Fibroblast of lung (primary cell): ENCODE results near the gene ZNF813. TPM values are rescaled to one million over a fixed set of nuclear protein-coding genes. Genes with fewer than 3 reads are reported as not detected.
A peak's percentile ranks its signal among the peaks of the same experiment; 100 is the strongest.
"Not testable (repeated sequence)": the region's sequence is repeated elsewhere in the genome, so short reads cannot be mapped to it uniquely, and the experiment has no call there.

Experiments
- DNase-seq, 2 donors: peaks; one replicate each; pipeline versions ENCODE4 v3.0.0 to v3.0.0-alpha.2; 2010; ENCODE audit warnings: low read depth in 2 of 2
- H2AFZ ChIP-seq: 2 replicates; pipeline ENCODE4 v1.5.1; 2012; ENCODE audit warnings: low read length, control low read depth, inconsistent platforms
- H3K27ac ChIP-seq: 2 replicates; pipeline ENCODE4 v1.5.1; 2011; ENCODE audit warnings: low read length, control low read depth; ENCODE audit not compliant: insufficient read depth
- H3K27me3 ChIP-seq: 2 replicates; pipeline ENCODE4 v1.5.1; 2011; ENCODE audit warnings: mild to moderate bottlenecking, low read length; ENCODE audit not compliant: control insufficient read depth, insufficient read depth
- H3K36me3 ChIP-seq: 2 replicates; pipeline ENCODE4 v1.5.1; 2011; ENCODE audit warnings: low read length; ENCODE audit not compliant: control insufficient read depth, insufficient read depth
- H3K4me1 ChIP-seq: 2 replicates; pipeline ENCODE4 v1.5.1; 2011; ENCODE audit warnings: low read length; ENCODE audit not compliant: control insufficient read depth, insufficient read depth; ENCODE audit errors: extremely low read depth
- H3K4me2 ChIP-seq: 2 replicates; pipeline ENCODE4 v1.5.1; 2011; ENCODE audit warnings: low read length, control low read depth; ENCODE audit not compliant: insufficient read depth; ENCODE audit errors: extremely low read depth
- H3K4me3 ChIP-seq, 4 experiments: fragments of 200-600 bp in 1 of 4; sonication (generic) in 1 of 4; replicated peaks in 1 of 4; 2 replicates each; pipeline ENCODE4 v1.5.1; 2011 to 2016; ENCODE audit warnings: low read length in 4 of 4, low read depth in 3 of 4, mild to moderate bottlenecking in 3 of 4, control low read depth in 2 of 4, inconsistent platforms in 1 of 4, mixed read lengths in 1 of 4; ENCODE audit not compliant: insufficient read depth in 1 of 4; ENCODE audit errors: control extremely low read depth in 1 of 4
- H3K79me2 ChIP-seq: 2 replicates; pipeline ENCODE4 v1.5.1; 2012; ENCODE audit warnings: mild to moderate bottlenecking, low read length, inconsistent platforms; ENCODE audit not compliant: control insufficient read depth, insufficient read depth
- H3K9ac ChIP-seq: 2 replicates; pipeline ENCODE4 v1.5.1; 2011; ENCODE audit warnings: mild to moderate bottlenecking, low read length, control low read depth; ENCODE audit not compliant: insufficient read depth
- H3K9me3 ChIP-seq: 2 replicates; pipeline ENCODE4 v1.5.1; 2012; ENCODE audit warnings: low read depth, low read length; ENCODE audit not compliant: control insufficient read depth, insufficient read depth
- H4K20me1 ChIP-seq: 2 replicates; pipeline ENCODE4 v1.5.1; 2011; ENCODE audit warnings: low read length; ENCODE audit not compliant: control insufficient read depth, insufficient read depth; ENCODE audit errors: extremely low read depth
- CTCF ChIP-seq, 2 donors: IDR thresholded peaks in 1 of 2; conservative IDR thresholded peaks in 1 of 2; 1 replicate in 1 of 2; 2 replicates in 1 of 2; pipeline ENCODE4 v1.5.1; 2011 to 2012; ENCODE audit warnings: low read length in 2 of 2, control low read depth in 1 of 2, inconsistent platforms in 1 of 2, low read depth in 1 of 2, mild to moderate bottlenecking in 1 of 2
- EZH2 ChIP-seq: IDR thresholded peaks from 2 replicates; pipeline ENCODE4 v1.5.1; 2012; ENCODE audit warnings: low read length, control low read depth, mild to moderate bottlenecking; ENCODE audit errors: missing control alignments
- polyA plus RNA-seq, 2 donors: library from polyadenylated mRNA; depleted of rRNA in 1 of 2; stranded (reverse) in 1 of 2; unstranded in 1 of 2; fragments of >200 nt; gene quantifications; 2 replicates each; pipeline ENCODE4 v1.2.1, GENCODE V29; 2011 to 2012; ENCODE audit warnings: missing spikeins in 1 of 2
- total RNA-seq: library from RNA; depleted of rRNA; stranded (reverse); fragments of >200 nt; gene quantifications from 2 replicates; pipeline ENCODE4 v1.2.1, GENCODE V29; 2014

The ZNF813 gene
- total and polyA plus RNA-seq, 2 donors (not counting 1 experiment from before 2014, with no cell fraction given), result 1.8 to 3.6 TPM

- H2AFZ ChIP-seq, result no peak overlapping the region
- H3K4me2 ChIP-seq, result no peak overlapping the region
These were observed 4.7 kb upstream of the ZNF813 start for GRCh38 chr19:53462861-53463260.

DNA sequence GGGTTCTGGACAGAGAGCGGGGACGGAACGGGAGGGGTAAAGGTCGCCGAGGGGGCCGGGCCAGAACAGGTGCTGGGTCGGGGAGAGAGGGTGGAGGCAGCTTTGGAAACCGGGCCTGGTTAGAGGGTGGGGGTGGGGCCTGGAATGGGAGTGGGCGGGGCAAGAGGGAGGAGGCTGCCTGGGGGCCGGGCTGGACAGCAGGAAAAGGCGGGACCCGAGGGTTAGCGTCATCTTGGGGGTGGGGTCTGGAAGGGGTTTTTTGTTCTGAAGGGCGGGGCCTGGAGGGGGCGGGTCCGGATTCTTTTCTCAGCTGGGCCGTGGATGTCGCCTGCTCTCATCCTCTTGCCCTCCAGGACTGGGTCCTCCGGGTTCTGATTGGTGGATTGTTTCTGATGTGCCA is 4.3 kb upstream of the ZNF813 start:
- H3K4me3 ChIP-seq, result no peak overlapping the region
- no peaks in the 10 kb centered on the region for H3K36me3 ChIP-seq
- TF ChIP-seq EZH2 (no peak), CTCF (conservative IDR thresholded peaks at IDR 0.05 in 1 of 2, IDR thresholded peaks at IDR 0.05 in 1 of 2; ENCODE audit: low read depth in 1 of 2, low read length in 2 of 2) (no peak)
- no peaks in the 10 kb centered on the region for H3K9me3 ChIP-seq
- no peak overlapping the region for H3K9ac ChIP-seq
- H3K4me2 ChIP-seq, result no peak overlapping the region
- H3K27ac ChIP-seq, result no peak overlapping the region
- H4K20me1 ChIP-seq, result no peaks in the 10 kb centered on the region
- no peaks in the 10 kb centered on the region for H3K79me2 ChIP-seq
- no peak overlapping the region for H2AFZ ChIP-seq
- DNase-seq, result peak; percentile 13 to 43
- no peaks in the 10 kb centered on the region for H3K27me3 ChIP-seq
- no peaks in the 10 kb centered on the region for H3K4me1 ChIP-seq

More at GRCh38 chr19:53462861-53463260, 4.7 kb upstream of the ZNF813 start:
- no peak overlapping the region for H3K27ac ChIP-seq
- H3K27me3 ChIP-seq, result no peaks in the 10 kb centered on the region
- no peaks in the 10 kb centered on the region for H4K20me1 ChIP-seq
- no peaks in the 10 kb centered on the region for H3K79me2 ChIP-seq
- H3K4me1 ChIP-seq, result no peaks in the 10 kb centered on the region
- no peaks in the 10 kb centered on the region for H3K36me3 ChIP-seq
- no peak overlapping the region for H3K9ac ChIP-seq
- TF ChIP-seq EZH2, result no peak
- no peak for TF ChIP-seq CTCF (conservative IDR thresholded peaks at IDR 0.05 in 1 of 2, IDR thresholded peaks at IDR 0.05 in 1 of 2; ENCODE audit: low read depth in 1 of 2, low read length in 2 of 2)
- H3K4me3 ChIP-seq, result no peak overlapping the region
- no peaks in the 10 kb centered on the region for H3K9me3 ChIP-seq
- DNase-seq, result no peak

GRCh38 chr19:53466726-53467484 is 628 bp upstream of the ZNF813 start:
- peak overlapping the region; percentile 85 for H2AFZ ChIP-seq
- TF ChIP-seq EZH2, result no peak
- no peak for TF ChIP-seq CTCF (conservative IDR thresholded peaks at IDR 0.05 in 1 of 2, IDR thresholded peaks at IDR 0.05 in 1 of 2; ENCODE audit: low read depth in 1 of 2, low read length in 2 of 2)
- no peak overlapping the region for H3K9ac ChIP-seq
- no peak overlapping the region for H3K27ac ChIP-seq
- no peak for DNase-seq
- no peaks in the 10 kb centered on the region for H3K4me1 ChIP-seq
- H3K79me2 ChIP-seq, result no peaks in the 10 kb centered on the region
- H3K4me2 ChIP-seq, result peak overlapping the region; percentile 87
- H4K20me1 ChIP-seq, result no peaks in the 10 kb centered on the region
- H3K4me3 ChIP-seq, result peak overlapping the region; percentile 48 to 81 (median 70)
- H3K9me3 ChIP-seq, result no peaks in the 10 kb centered on the region
- no peaks in the 10 kb centered on the region for H3K27me3 ChIP-seq
- H3K36me3 ChIP-seq, result no peaks in the 10 kb centered on the region

DNA sequence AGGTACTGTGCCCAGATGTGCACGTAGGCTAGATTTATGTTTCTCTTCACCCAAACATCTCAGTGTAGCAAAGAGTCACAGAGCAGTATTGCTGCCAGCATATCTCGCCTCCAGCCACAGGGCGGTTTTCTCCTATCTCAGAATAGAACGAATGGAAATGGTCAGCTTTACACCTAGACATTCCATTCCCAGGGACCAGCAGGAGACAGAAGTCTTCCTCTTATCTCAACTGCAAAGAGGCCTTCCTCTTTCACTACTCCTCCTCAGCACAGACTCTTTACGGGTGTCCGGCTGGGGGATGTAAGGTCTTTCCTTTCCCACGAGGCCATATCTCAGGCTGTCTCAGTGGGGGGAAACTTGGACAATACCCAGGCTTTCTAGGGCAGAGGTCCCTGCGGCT is 1.1 kb downstream of the ZNF813 start:
- not testable (repeated sequence) for H3K9me3 ChIP-seq, H3K4me1 ChIP-seq, H3K36me3 ChIP-seq, DNase-seq, H2AFZ ChIP-seq, H3K27ac ChIP-seq, H3K9ac ChIP-seq, H3K27me3 ChIP-seq, H4K20me1 ChIP-seq, H3K79me2 ChIP-seq
- peak overlapping the region; percentile 75 for H3K4me2 ChIP-seq
- peak overlapping the region in 3 of 4 experiments; percentile 52 to 78 (median 77) for H3K4me3 ChIP-seq
